ENCODE measurements around the gene ZNF44. TPM values are rescaled to one million over a fixed set of nuclear protein-coding genes. Genes with fewer than 3 reads are reported as not detected.

The ZNF44 gene
- polyA plus RNA-seq, 2 of the 4 experiments (the other 2 are of a cell fraction) = 0.65 to 0.76 TPM

DNA sequence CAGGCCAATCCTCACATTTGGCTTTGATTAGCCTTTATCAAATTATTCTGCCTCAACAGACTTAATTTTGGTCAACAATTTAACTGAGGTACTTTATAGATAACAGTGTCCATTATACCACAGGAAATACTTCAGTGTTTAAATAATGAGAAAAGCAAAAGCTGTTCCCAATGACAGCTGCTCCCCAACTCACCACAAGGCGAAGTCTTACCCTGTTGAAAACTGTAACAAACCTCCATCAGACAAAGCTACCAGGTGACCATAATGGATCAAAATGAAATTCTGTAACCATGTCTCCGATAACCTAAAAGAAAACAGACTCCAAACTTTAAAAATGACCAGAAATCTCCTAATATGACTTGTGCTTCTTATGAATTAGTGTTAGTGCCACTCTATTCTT, 50.3 kb downstream of the ZNF44 start:
- TF ChIP-seq NFE2L2 (conservative IDR thresholded peaks at IDR 0.05; ENCODE audit: low read length) (no peak), NPAS2 (CRISPR knock-in tag; IDR thresholded peaks at IDR 0.05; ENCODE audit: borderline replicate concordance) (no peak), SREBF2 (IDR thresholded peaks at IDR 0.05) (no peak), MYC (IDR thresholded peaks at IDR 0.05; ENCODE audit: borderline replicate concordance, low read length) (no peak), CBX8 (IDR thresholded peaks at IDR 0.05) (no peak)
- TF ChIP-seq, protein P1, sequence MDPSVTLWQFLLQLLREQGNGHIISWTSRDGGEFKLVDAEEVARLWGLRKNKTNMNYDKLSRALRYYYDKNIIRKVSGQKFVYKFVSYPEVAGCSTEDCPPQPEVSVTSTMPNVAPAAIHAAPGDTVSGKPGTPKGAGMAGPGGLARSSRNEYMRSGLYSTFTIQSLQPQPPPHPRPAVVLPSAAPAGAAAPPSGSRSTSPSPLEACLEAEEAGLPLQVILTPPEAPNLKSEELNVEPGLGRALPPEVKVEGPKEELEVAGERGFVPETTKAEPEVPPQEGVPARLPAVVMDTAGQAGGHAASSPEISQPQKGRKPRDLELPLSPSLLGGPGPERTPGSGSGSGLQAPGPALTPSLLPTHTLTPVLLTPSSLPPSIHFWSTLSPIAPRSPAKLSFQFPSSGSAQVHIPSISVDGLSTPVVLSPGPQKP (IDR thresholded peaks at IDR 0.05; ENCODE audit: low read depth, low read length) = no peak
- TF ChIP-seq, protein P2, sequence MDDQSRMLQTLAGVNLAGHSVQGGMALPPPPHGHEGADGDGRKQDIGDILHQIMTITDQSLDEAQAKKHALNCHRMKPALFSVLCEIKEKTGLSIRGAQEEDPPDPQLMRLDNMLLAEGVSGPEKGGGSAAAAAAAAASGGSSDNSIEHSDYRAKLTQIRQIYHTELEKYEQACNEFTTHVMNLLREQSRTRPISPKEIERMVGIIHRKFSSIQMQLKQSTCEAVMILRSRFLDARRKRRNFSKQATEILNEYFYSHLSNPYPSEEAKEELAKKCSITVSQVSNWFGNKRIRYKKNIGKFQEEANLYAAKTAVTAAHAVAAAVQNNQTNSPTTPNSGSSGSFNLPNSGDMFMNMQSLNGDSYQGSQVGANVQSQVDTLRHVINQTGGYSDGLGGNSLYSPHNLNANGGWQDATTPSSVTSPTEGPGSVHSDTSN (IDR thresholded peaks at IDR 0.05) = no peak
- H3K4me3 ChIP-seq = no peak overlapping the region
- FAIRE-seq = no peak
- 22% methylated on average over 2 of the region's 2 CpGs for WGBS (ENCODE audit: missing lambda C conversion rate)
- POLR2A ChIA-PET = no interaction called here
- no peak for DNase-seq (ENCODE audit: low read depth in 1 of 2, low spot score in 1 of 2)
- CTCF ChIA-PET = no interaction called here
- no peaks in the 10 kb centered on the region for H3K4me1 ChIP-seq
- H3K27ac ChIP-seq = no peak overlapping the region
- no peak overlapping the region for H3K4me2 ChIP-seq
- no peak for ATAC-seq
- peaks cover 11% of the 10 kb centered on the region for H3K9me3 ChIP-seq

DNA sequence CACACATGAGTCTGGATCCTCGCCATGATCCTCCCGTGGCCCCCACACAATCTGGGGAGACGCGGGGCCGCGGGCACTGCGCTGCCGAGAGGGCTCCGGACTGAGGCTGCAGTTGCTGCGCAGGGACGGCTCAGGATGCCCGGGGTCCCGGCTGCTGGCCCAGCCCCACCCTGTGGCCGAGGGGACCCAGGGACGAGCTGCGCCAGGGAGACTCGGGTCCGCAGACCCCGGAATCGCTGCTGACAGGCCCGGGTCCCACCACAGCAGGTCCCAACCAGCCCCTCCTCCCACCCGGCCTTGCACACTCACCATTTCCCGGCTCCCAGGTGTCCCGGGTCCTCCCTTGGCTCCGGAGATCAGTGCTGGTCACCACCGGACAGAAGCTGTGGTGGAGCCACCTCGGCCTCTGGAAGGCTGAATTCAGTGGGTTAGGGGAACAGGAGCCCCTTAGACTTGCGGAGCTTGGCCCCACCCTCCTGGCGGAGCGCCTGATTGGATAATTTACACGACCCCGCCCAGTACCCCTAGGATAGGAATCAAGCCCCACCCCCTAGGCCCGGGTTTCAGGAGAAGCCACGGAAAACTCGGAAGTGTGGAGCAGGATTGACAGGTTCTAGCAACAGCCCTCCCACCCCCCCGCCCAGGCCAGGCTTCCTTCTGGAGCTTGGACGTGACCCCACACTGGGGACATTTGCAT, 57.4 kb downstream of the ZNF44 start:
- CTCF ChIA-PET = no interaction called here
- no peak for ATAC-seq
- WGBS (ENCODE audit: missing lambda C conversion rate) = 49% methylated on average over 4 of the region's 37 CpGs

DNA sequence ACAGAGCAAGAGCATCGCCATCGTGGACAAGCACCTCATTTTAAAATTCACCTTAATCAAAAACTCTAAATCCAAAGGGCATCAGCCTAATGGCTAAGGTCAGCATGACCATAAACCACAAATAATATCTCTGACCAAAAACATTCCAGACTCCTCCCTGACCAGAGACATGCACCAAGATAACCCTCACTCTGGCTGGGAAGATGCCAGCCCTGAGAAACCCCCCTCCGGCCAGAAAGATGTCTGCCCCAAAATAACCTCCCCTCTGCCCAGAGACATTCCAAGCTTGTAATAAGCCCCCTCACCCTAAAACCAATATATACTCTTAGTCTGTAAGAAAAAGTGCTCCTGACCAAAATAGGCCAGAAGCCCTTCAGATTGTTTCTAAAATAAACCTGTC, 61.7 kb downstream of the ZNF44 start:
- H3K9me3 ChIP-seq = no peaks in the 10 kb centered on the region
- CTCF ChIA-PET = no interaction called here
- no peak for FAIRE-seq
- no peak overlapping the region for H3K4me3 ChIP-seq
- no peak for TF ChIP-seq PHF8 (IDR thresholded peaks at IDR 0.05; ENCODE audit: borderline replicate concordance, low read depth)
- no peak for TF ChIP-seq CBX2 (IDR thresholded peaks at IDR 0.05; ENCODE audit: borderline replicate concordance, low read depth)
- TF ChIP-seq JUNB (IDR thresholded peaks at IDR 0.05) = no peak
- no peak for TF ChIP-seq ZC3H11A (IDR thresholded peaks at IDR 0.05)
- TF ChIP-seq, protein P3, sequence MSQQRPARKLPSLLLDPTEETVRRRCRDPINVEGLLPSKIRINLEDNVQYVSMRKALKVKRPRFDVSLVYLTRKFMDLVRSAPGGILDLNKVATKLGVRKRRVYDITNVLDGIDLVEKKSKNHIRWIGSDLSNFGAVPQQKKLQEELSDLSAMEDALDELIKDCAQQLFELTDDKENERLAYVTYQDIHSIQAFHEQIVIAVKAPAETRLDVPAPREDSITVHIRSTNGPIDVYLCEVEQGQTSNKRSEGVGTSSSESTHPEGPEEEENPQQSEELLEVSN (IDR thresholded peaks at IDR 0.05; ENCODE audit: borderline replicate concordance, low read depth) = no peak
- TF ChIP-seq, protein P4, sequence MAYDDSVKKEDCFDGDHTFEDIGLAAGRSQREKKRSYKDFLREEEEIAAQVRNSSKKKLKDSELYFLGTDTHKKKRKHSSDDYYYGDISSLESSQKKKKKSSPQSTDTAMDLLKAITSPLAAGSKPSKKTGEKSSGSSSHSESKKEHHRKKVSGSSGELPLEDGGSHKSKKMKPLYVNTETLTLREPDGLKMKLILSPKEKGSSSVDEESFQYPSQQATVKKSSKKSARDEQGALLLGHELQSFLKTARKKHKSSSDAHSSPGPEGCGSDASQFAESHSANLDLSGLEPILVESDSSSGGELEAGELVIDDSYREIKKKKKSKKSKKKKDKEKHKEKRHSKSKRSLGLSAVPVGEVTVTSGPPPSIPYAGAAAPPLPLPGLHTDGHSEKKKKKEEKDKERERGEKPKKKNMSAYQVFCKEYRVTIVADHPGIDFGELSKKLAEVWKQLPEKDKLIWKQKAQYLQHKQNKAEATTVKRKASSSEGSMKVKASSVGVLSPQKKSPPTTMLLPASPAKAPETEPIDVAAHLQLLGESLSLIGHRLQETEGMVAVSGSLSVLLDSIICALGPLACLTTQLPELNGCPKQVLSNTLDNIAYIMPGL (CRISPR knock-in tag; IDR thresholded peaks at IDR 0.05; ENCODE audit: borderline replicate concordance) = no peak
- TF ChIP-seq, protein P5, sequence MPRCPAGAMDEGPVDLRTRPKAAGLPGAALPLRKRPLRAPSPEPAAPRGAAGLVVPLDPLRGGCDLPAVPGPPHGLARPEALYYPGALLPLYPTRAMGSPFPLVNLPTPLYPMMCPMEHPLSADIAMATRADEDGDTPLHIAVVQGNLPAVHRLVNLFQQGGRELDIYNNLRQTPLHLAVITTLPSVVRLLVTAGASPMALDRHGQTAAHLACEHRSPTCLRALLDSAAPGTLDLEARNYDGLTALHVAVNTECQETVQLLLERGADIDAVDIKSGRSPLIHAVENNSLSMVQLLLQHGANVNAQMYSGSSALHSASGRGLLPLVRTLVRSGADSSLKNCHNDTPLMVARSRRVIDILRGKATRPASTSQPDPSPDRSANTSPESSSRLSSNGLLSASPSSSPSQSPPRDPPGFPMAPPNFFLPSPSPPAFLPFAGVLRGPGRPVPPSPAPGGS (IDR thresholded peaks at IDR 0.05) = no peak
- TF ChIP-seq RARB (CRISPR knock-in tag; IDR thresholded peaks at IDR 0.05) = no peak
- DNase-seq (ENCODE audit: low read depth in 1 of 2, low spot score in 1 of 2) = no peak
- no peak for ATAC-seq
- H3K4me1 ChIP-seq = no peaks in the 10 kb centered on the region
- H3K27ac ChIP-seq = no peak overlapping the region
- POLR2A ChIA-PET = no interaction called here
- WGBS (ENCODE audit: missing lambda C conversion rate) = 8% methylated on average over 3 of the region's 3 CpGs
- no peak overlapping the region for H3K4me2 ChIP-seq

More for the DNA sequence above, 57.4 kb downstream of the ZNF44 start:
- no peak overlapping the region for H3K4me2 ChIP-seq
- POLR2A ChIA-PET = no interaction called here
- DNase-seq (ENCODE audit: low read depth in 1 of 2, low spot score in 1 of 2) (no peak), FAIRE-seq (no peak)
- no peak for TF ChIP-seq FOSB (CRISPR knock-in tag; IDR thresholded peaks at IDR 0.05)
- TF ChIP-seq KDM5A (IDR thresholded peaks at IDR 0.05) = no peak
- TF ChIP-seq HOXB5 (CRISPR knock-in tag; IDR thresholded peaks at IDR 0.05) = no peak
- TF ChIP-seq RARB (CRISPR knock-in tag; IDR thresholded peaks at IDR 0.05) = no peak
- no peak for TF ChIP-seq KDM1A (IDR thresholded peaks at IDR 0.05; ENCODE audit: low read depth)
- TF ChIP-seq, protein P1 (IDR thresholded peaks at IDR 0.05; ENCODE audit: low read depth, low read length) = no peak
- TF ChIP-seq RNF2 (IDR thresholded peaks at IDR 0.05; ENCODE audit: borderline replicate concordance, low read depth) = no peak
- TF ChIP-seq NFE2L2 (conservative IDR thresholded peaks at IDR 0.05; ENCODE audit: low read length) = no peak
- TF ChIP-seq, protein P6, sequence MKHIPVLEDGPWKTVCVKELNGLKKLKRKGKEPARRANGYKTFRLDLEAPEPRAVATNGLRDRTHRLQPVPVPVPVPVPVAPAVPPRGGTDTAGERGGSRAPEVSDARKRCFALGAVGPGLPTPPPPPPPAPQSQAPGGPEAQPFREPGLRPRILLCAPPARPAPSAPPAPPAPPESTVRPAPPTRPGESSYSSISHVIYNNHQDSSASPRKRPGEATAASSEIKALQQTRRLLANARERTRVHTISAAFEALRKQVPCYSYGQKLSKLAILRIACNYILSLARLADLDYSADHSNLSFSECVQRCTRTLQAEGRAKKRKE (CRISPR knock-in tag; IDR thresholded peaks at IDR 0.05; ENCODE audit: low read depth) = no peak
- no peak for TF ChIP-seq HEYL (CRISPR knock-in tag; IDR thresholded peaks at IDR 0.05)
- no peak for TF ChIP-seq PHF8 (IDR thresholded peaks at IDR 0.05; ENCODE audit: borderline replicate concordance, low read depth)
- TF ChIP-seq MAFK (IDR thresholded peaks at IDR 0.05; ENCODE audit: partially characterized antibody) = no peak
- no peak for TF ChIP-seq SMC3 (IDR thresholded peaks at IDR 0.05)
- no peak for TF ChIP-seq ZNF302 (CRISPR knock-in tag; IDR thresholded peaks at IDR 0.05)
- no peak overlapping the region for H3K4me3 ChIP-seq
- no peaks in the 10 kb centered on the region for H3K4me1 ChIP-seq
- H3K27ac ChIP-seq = no peak overlapping the region
- H3K9me3 ChIP-seq = no peaks in the 10 kb centered on the region

Data from A549 (cell line).